Lower lobe of right lung (tissue), 2 donors: ENCODE results near the gene MAMDC4. TPM values are rescaled to one million over a fixed set of nuclear protein-coding genes. Genes with fewer than 3 reads are reported as not detected.
A peak's percentile ranks its signal among the peaks of the same experiment; 100 is the strongest.

Experiments
- ATAC-seq, 2 donors: fragments of 200-7000 bp; cut with Tn5 transposase; one replicate each; pipeline ENCODE4 v1.9.1; 2020 to 2022; ENCODE audit warnings: mild to moderate bottlenecking in 2 of 2, moderate library complexity in 2 of 2
- DNase-seq: peaks from one replicate; pipeline ENCODE4 v3.0.0-alpha.2; 2020
- H3K27ac ChIP-seq: fragments of 200-600 bp; one replicate; pipeline ENCODE4 v1.8.0; 2022
- H3K27me3 ChIP-seq: fragments of 200-600 bp; one replicate; pipeline ENCODE4 v1.8.0; 2022; ENCODE audit warnings: low read depth
- H3K36me3 ChIP-seq: fragments of 200-600 bp; one replicate; pipeline ENCODE4 v1.8.0; 2022; ENCODE audit warnings: mild to moderate bottlenecking
- H3K4me1 ChIP-seq: fragments of 200-600 bp; one replicate; pipeline ENCODE4 v1.8.0; 2022
- H3K4me3 ChIP-seq: fragments of 200-600 bp; one replicate; pipeline ENCODE4 v1.8.0; 2022; ENCODE audit warnings: mild to moderate bottlenecking
- H3K9me3 ChIP-seq: fragments of 200-600 bp; one replicate; pipeline ENCODE4 v1.8.0; 2022
- intact Hi-C: fragments of 100-400 bp; cut with DNase I; formaldehyde crosslinking; loops from one replicate; pipeline ENCODE4 v1.11.0; 2022
- total RNA-seq: library from RNA; stranded (reverse); fragmentation: NEBNext Ultra II Directional; extraction: Animal tissue kit (Norgen Biotek cat#: 25700); gene quantifications from one replicate; pipeline ENCODE4 v1.2.1, GENCODE V29; 2021
- TF ChIP-seq, protein P1 (sequence below): fragments of 200-600 bp; IDR thresholded peaks from one replicate; pipeline ENCODE4 v1.8.0; 2022; ENCODE audit warnings: antibody characterized with exemption, mild to moderate bottlenecking
- donor health status: DM: no; HTN: yes; CAD: no; lungs with severe emphysema.

MAMDC4 gene
- total RNA-seq, 1 donor from 2014 or later: 13.5 TPM

DNA sequence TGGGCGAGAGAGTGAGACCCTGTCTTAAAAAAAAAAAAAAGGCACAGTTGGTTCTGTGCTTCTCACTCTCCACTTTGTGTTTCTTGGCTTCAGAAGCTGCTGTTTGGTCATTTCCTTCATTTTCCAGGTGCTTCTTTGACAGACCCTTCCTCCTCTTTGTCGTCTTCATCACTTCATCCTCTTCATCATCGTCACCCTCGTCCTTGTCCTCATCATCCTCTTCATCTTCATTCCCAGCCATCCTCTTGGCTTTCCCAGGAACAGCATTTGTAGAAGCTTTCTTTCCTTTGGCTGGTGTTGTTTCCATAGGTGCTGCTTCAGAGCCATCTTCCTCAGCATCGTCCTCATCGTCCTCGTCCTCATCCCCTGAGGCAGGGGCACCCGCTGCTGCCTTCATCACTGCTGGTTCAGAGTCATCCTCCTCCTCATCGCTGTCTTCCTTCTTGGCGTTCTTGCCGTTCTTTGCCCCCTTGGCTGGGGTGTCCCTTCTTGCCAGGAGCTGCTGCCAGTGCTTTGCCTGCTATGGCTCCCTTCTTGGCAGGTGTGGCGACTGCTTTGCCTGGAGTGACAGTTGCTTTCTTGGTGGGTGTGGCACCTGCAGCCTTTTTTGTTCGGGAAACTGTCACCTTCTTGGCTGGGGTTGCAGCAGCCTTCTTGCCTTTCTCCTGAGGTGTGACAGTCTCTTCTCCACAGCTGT lies 37.3 kb upstream of the MAMDC4 start:
- ATAC-seq: no peak
- Histone ChIP-seq H3K4me1 (peaks cover 7% of the 10 kb centered on the region), H3K9me3 (no peaks in the 10 kb centered on the region), H3K27ac (no peak overlapping the region), H3K4me3 (no peak overlapping the region), H3K27me3 (no peaks in the 10 kb centered on the region), H3K36me3 (peaks cover 22% of the 10 kb centered on the region)
- DNase-seq: no peak
- intact Hi-C loops: no loop called here
- TF ChIP-seq, protein P1, sequence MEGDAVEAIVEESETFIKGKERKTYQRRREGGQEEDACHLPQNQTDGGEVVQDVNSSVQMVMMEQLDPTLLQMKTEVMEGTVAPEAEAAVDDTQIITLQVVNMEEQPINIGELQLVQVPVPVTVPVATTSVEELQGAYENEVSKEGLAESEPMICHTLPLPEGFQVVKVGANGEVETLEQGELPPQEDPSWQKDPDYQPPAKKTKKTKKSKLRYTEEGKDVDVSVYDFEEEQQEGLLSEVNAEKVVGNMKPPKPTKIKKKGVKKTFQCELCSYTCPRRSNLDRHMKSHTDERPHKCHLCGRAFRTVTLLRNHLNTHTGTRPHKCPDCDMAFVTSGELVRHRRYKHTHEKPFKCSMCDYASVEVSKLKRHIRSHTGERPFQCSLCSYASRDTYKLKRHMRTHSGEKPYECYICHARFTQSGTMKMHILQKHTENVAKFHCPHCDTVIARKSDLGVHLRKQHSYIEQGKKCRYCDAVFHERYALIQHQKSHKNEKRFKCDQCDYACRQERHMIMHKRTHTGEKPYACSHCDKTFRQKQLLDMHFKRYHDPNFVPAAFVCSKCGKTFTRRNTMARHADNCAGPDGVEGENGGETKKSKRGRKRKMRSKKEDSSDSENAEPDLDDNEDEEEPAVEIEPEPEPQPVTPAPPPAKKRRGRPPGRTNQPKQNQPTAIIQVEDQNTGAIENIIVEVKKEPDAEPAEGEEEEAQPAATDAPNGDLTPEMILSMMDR: no peak

DNA sequence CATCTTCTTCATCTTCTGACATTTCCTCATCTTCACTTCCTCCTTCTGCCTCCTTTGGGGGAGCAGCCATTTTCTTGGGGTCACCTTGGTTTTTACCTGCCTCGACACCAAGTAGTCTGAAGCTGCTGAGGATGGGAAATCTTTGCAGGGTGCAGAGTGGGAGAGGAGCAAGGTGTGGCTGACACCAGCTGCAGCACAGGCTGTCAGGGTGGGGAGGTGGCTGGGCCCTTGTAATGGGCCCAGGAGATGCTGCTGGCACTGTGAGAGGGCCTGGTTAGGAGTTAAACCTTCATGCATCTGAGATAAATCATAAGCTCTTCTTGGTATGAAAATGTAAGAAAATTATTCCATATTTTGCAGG lies 36.7 kb upstream of the MAMDC4 start:
- TF ChIP-seq, protein P1: no peak
- Histone ChIP-seq H3K4me3 (no peak overlapping the region), H3K27ac (no peak overlapping the region), H3K4me1 (peaks cover 2% of the 10 kb centered on the region), H3K36me3 (peaks cover 17% of the 10 kb centered on the region), H3K27me3 (no peaks in the 10 kb centered on the region), H3K9me3 (no peaks in the 10 kb centered on the region)
- no peak for DNase-seq
- intact Hi-C loops: no loop called here
- ATAC-seq: no peak

DNA sequence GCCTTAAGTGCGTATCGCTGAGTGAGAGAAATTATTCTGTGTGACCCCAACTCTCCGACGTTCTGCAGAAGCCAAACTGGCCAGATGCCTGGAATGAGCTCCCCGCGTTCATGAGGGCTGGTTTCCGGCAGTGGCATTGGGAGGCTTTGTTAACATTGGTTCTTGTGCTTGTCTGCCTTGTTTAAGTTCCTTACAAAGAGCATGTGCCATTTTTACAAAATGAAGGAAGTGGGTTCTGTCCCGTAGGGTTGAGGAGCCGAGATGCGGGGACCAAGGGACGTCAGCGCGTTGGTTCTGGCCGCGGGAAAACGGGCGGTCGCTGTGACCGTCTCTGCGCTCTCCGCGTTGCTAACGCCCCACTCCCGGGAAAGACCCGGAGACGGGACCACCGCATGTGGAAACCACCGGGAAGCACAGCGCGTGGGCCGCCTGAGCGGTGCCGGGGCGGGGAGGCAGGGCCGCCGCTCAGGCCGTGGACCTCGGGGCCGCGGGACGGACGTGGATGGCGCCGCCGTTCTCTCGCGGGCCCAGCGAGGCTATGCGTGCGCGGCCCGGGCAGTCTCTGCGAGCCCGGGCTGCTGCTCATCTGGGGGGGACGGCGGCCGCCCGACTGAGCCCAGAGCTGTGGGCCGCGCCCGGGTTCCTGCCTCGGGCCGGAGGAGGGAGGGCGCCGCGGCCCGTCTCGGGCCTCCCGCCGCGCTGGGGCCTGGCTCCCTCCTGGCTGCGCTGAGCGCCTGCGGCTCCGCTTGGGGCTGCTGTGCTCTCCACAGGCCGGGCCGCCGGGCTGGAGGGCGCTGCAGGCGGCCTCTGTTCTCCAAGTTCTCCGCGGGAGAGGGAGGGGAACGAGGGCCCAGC lies 30.9 kb upstream of the MAMDC4 start:
- H3K4me3 ChIP-seq: peak overlapping the region; percentile 35
- H3K36me3 ChIP-seq: peaks cover 30% of the 10 kb centered on the region
- ATAC-seq: peak in 1 of 2 donors; percentile 54
- no peak for DNase-seq
- TF ChIP-seq, protein P1: no peak
- no peak overlapping the region for H3K27ac ChIP-seq
- intact Hi-C loops: no loop called here
- no peaks in the 10 kb centered on the region for H3K27me3 ChIP-seq
- H3K9me3 ChIP-seq: no peaks in the 10 kb centered on the region
- no peaks in the 10 kb centered on the region for H3K4me1 ChIP-seq

DNA sequence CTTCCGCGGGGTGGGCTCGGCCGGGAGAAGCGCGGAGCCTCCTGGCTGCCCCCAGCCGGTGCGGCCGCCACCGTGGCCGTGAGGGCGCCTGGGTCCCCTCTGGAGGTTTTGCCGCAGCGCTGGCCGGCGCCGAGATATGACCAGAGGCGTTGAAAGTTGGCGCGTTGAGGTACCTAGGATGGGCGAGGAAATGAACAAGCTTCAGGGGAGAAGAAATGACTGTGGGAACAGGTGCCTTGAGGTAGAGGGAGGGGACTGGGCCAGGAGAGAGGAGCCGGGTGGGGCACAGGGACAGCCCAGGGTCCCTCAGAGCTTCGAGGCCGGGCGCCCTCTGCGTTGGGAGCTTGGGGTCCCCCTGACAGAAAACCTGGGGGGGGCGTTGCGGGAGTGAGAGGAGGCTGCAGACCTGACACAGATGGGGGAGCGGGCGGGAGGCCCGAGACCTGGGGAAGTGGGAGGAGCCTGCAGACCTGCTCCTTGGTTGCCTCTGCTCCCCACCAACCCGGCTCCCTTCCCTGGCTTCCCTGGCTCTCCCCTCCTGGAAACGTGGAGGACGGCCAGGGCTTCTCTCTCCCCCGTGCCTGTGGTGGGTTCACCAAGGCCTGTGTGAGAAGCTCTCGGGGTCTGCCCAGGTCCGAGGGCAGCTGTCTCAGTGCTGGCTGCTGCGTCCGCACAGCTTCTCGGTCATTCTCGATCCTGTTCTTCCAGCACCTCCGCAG lies 30.2 kb upstream of the MAMDC4 start:
- ATAC-seq: no peak

More for the DNA sequence above, 30.2 kb upstream of the MAMDC4 start:
- peak overlapping the region; percentile 35 for H3K4me3 ChIP-seq
- DNase-seq: no peak
- H3K27ac ChIP-seq: no peak overlapping the region
- H3K36me3 ChIP-seq: peaks cover 38% of the 10 kb centered on the region
- intact Hi-C loops: no loop called here
- no peaks in the 10 kb centered on the region for H3K4me1 ChIP-seq
- H3K9me3 ChIP-seq: no peaks in the 10 kb centered on the region
- TF ChIP-seq, protein P1: no peak
- no peaks in the 10 kb centered on the region for H3K27me3 ChIP-seq
